Panc1 (cell line): ENCODE measurements around the gene MFSD2A. TPM values are rescaled to one million over a fixed set of nuclear protein-coding genes. Genes with fewer than 3 reads are reported as not detected.

Experiments used
- ATAC-seq: fragments of 200-7000 bp; cut with Tn5 transposase; 2 replicates; pipeline ENCODE4 v1.9.1; 2020; ENCODE audit warnings: mild to moderate bottlenecking, moderate library complexity
- BruUV-seq: library from RNA; stranded (reverse); fragments of 400-500 nt; replicated peaks from 2 replicates; lab custom pipeline; 2021; lab: Mats Ljungman, UMichigan
- CTCF ChIA-PET: fragments of 300-600 bp; sonication (Branson Sonifier 250); formaldehyde crosslinking; loops from one replicate; lab custom pipeline; 2022; ENCODE audit warnings: antibody characterized with exemption; lab: Charles Lee
- POLR2A ChIA-PET: fragments of 300-600 bp; sonication (Branson Sonifier 250); formaldehyde crosslinking; loops from one replicate; lab custom pipeline; 2022; ENCODE audit warnings: antibody characterized with exemption; lab: Charles Lee
- DNase-seq: peaks from one replicate; pipeline ENCODE4 v3.0.0-alpha.2; 2010; ENCODE audit warnings: low read depth, low spot score
- H3K27ac ChIP-seq: 2 replicates; pipeline ENCODE4 v1.5.1; 2011; ENCODE audit warnings: mild to moderate bottlenecking, low read length, inconsistent platforms
- H3K27me3 ChIP-seq: fragments of 200-500 bp; sonication (Bioruptor generic); 2 replicates; pipeline ENCODE4 v1.6.0; 2014; ENCODE audit warnings: low read length, inconsistent platforms; ENCODE audit not compliant: control insufficient read depth, insufficient read depth
- H3K36me3 ChIP-seq: fragments of 200-500 bp; sonication (Bioruptor generic); 2 replicates; pipeline ENCODE4 v1.5.1; 2014; ENCODE audit warnings: inconsistent platforms, mild to moderate bottlenecking, low read length, moderate library complexity; ENCODE audit not compliant: control insufficient read depth, insufficient read depth
- H3K4me1 ChIP-seq: 2 replicates; pipeline ENCODE4 v1.5.1; 2011; ENCODE audit warnings: inconsistent platforms, mild to moderate bottlenecking, low read length, moderate library complexity; ENCODE audit not compliant: control insufficient read depth, insufficient read depth
- H3K4me3 ChIP-seq, 2 experiments: 2 replicates each; pipeline ENCODE4 v1.5.1; 2011 to 2012; ENCODE audit warnings: low read depth in 2 of 2, low read length in 2 of 2, mild to moderate bottlenecking in 2 of 2, inconsistent platforms in 1 of 2, moderate library complexity in 1 of 2
- H3K9me3 ChIP-seq: fragments of 200-500 bp; sonication (Bioruptor generic); 2 replicates; pipeline ENCODE4 v1.5.1; 2014; ENCODE audit warnings: low read depth, mild to moderate bottlenecking, inconsistent platforms, low read length, moderate library complexity; ENCODE audit not compliant: control insufficient read depth, insufficient read depth
- POLR2AphosphoS5 ChIP-seq: IDR thresholded peaks from 2 replicates; pipeline ENCODE4 v1.6.1; 2012; ENCODE audit warnings: mild to moderate bottlenecking, low read depth, low read length, moderate library complexity
- SIN3A ChIP-seq: IDR thresholded peaks from 2 replicates; pipeline ENCODE4 v1.6.1; 2012; ENCODE audit warnings: low read depth, mild to moderate bottlenecking, low read length, moderate library complexity, borderline replicate concordance; ENCODE audit not compliant: insufficient read depth
- TCF7L2 ChIP-seq: IDR thresholded peaks from 2 replicates; pipeline ENCODE4 v1.6.1; 2011; ENCODE audit warnings: mild to moderate bottlenecking, low read depth, low read length, inconsistent platforms
- in situ Hi-C: cut with HindIII; loops from 2 replicates; pipeline ENCODE4 v1.10.0; 2016; ENCODE audit warnings: low sequenced_read_pairs, low pct_unique_long_range_greater_than_20kb
- intact Hi-C: fragments of 100-400 bp; cut with micrococcal nuclease; formaldehyde crosslinking; loops from one replicate; pipeline ENCODE4 v1.10.0; 2022; ENCODE audit not compliant: unreplicated experiment
- total RNA-seq: library from RNA; stranded (reverse); gene quantifications from one replicate; pipeline ENCODE4 v1.2.1, GENCODE V29; 2021; ENCODE audit not compliant: unreplicated experiment
- TF ChIP-seq, protein P1 (sequence below), 2 experiments: IDR thresholded peaks; 2 replicates each; pipeline ENCODE4 v1.6.1; 2011 to 2012; ENCODE audit warnings: low read depth in 2 of 2, control low read depth in 1 of 2, low read length in 1 of 2, mild to moderate bottlenecking in 1 of 2, moderate library complexity in 1 of 2; ENCODE audit not compliant: insufficient read depth in 1 of 2
- TF ChIP-seq, protein P2 (sequence below): fragments of 450-650 bp; IDR thresholded peaks from 2 replicates; pipeline ENCODE4 v1.5.1; 2017; ENCODE audit warnings: mild to moderate bottlenecking

MFSD2A gene
- total RNA-seq, 1 experiment from 2014 or later = 1.2 TPM

DNA sequence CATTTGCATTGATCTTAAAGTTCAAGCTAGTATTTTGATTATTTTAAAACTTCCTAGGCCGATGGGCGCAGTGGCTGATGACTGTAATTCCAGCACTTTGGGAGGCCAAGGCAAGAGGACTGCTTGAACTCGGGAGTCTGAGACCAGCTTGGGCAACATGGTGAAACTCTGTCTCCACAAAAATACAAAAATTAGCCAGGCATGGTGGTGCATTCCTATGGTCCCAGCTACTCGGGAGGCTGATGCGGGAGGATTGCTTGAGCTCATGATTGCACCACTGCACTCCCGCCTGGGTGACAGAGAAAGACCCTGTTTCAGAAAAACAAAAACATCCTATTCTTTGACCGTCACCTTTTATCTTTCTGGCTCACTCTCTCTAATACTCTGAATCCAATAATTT, 30.0 kb downstream of the MFSD2A start:
- Histone ChIP-seq H3K4me1 (no peaks in the 10 kb centered on the region), H3K36me3 (no peaks in the 10 kb centered on the region), H3K4me3 (no peak overlapping the region), H3K27ac (no peak overlapping the region), H3K9me3 (no peaks in the 10 kb centered on the region), H3K27me3 (no peaks in the 10 kb centered on the region)
- CTCF ChIA-PET = no interaction called here
- BruUV-seq = no TSS peak
- ATAC-seq (no peak), DNase-seq (no peak)
- intact Hi-C loops (no loop called here), in situ Hi-C loops (no loop called here)
- POLR2A ChIA-PET = no interaction called here
- TF ChIP-seq, protein P1, sequence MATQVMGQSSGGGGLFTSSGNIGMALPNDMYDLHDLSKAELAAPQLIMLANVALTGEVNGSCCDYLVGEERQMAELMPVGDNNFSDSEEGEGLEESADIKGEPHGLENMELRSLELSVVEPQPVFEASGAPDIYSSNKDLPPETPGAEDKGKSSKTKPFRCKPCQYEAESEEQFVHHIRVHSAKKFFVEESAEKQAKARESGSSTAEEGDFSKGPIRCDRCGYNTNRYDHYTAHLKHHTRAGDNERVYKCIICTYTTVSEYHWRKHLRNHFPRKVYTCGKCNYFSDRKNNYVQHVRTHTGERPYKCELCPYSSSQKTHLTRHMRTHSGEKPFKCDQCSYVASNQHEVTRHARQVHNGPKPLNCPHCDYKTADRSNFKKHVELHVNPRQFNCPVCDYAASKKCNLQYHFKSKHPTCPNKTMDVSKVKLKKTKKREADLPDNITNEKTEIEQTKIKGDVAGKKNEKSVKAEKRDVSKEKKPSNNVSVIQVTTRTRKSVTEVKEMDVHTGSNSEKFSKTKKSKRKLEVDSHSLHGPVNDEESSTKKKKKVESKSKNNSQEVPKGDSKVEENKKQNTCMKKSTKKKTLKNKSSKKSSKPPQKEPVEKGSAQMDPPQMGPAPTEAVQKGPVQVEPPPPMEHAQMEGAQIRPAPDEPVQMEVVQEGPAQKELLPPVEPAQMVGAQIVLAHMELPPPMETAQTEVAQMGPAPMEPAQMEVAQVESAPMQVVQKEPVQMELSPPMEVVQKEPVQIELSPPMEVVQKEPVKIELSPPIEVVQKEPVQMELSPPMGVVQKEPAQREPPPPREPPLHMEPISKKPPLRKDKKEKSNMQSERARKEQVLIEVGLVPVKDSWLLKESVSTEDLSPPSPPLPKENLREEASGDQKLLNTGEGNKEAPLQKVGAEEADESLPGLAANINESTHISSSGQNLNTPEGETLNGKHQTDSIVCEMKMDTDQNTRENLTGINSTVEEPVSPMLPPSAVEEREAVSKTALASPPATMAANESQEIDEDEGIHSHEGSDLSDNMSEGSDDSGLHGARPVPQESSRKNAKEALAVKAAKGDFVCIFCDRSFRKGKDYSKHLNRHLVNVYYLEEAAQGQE (IDR thresholded peaks at IDR 0.05; ENCODE audit: insufficient read depth in 1 of 2, low read depth in 2 of 2, low read length in 1 of 2) = no peak
- TF ChIP-seq SIN3A (no peak), TCF7L2 (no peak)
- TF ChIP-seq, protein P2, sequence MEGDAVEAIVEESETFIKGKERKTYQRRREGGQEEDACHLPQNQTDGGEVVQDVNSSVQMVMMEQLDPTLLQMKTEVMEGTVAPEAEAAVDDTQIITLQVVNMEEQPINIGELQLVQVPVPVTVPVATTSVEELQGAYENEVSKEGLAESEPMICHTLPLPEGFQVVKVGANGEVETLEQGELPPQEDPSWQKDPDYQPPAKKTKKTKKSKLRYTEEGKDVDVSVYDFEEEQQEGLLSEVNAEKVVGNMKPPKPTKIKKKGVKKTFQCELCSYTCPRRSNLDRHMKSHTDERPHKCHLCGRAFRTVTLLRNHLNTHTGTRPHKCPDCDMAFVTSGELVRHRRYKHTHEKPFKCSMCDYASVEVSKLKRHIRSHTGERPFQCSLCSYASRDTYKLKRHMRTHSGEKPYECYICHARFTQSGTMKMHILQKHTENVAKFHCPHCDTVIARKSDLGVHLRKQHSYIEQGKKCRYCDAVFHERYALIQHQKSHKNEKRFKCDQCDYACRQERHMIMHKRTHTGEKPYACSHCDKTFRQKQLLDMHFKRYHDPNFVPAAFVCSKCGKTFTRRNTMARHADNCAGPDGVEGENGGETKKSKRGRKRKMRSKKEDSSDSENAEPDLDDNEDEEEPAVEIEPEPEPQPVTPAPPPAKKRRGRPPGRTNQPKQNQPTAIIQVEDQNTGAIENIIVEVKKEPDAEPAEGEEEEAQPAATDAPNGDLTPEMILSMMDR = no peak

DNA sequence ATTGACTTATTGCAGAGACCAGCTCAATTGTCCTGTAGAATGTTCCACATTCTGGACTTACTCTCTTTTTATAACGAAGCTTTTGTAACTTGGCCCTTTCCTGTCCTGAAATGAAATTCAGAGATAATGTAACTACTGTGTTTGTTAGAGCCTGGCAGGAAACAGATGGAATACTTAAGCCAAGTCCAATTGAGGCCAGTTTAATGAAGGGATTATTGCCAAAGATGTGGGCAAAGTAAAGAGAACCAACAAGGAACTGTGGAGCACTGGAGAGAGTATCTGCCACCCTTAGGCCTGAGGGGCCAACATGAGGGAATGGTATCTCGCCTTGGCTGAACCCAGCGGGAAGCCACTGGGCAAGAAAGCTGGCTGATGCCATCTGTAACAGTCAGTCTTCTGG, 32.9 kb downstream of the MFSD2A start:
- POLR2A ChIA-PET = no interaction called here
- no peaks in the 10 kb centered on the region for H3K4me1 ChIP-seq
- BruUV-seq = no TSS peak
- TF ChIP-seq TCF7L2 = no peak
- no peak for TF ChIP-seq SIN3A
- TF ChIP-seq POLR2AphosphoS5 = no peak
- TF ChIP-seq, protein P2 = no peak
- TF ChIP-seq, protein P1 (IDR thresholded peaks at IDR 0.05; ENCODE audit: insufficient read depth in 1 of 2, low read depth in 2 of 2, low read length in 1 of 2) = no peak
- no peaks in the 10 kb centered on the region for H3K27me3 ChIP-seq
- no peak for ATAC-seq
- no peak overlapping the region for H3K4me3 ChIP-seq
- intact Hi-C loops (no loop called here), in situ Hi-C loops (no loop called here)
- CTCF ChIA-PET = no interaction called here
- no peaks in the 10 kb centered on the region for H3K36me3 ChIP-seq
- no peak for DNase-seq
- no peak overlapping the region for H3K27ac ChIP-seq
- no peaks in the 10 kb centered on the region for H3K9me3 ChIP-seq
